H1 (cell line): Measurements from ENCODE around the gene TNFRSF14.

Experiments
- BACH1 ChIP-seq: IDR thresholded peaks from 2 replicates; pipeline ENCODE4 v1.6.1; 2012; ENCODE audit warnings: low read length, improper control_type of control experiment
- CHD1 ChIP-seq: IDR thresholded peaks from 2 replicates; pipeline ENCODE4 v1.6.1; 2012; ENCODE audit warnings: low read depth, low read length, improper control_type of control experiment
- CTBP2 ChIP-seq: IDR thresholded peaks from 2 replicates; pipeline ENCODE4 v1.7.0; 2011; ENCODE audit warnings: borderline replicate concordance, mild to moderate bottlenecking, moderate library complexity, mixed read lengths, low read length; ENCODE audit not compliant: insufficient read depth, insufficient read length
- CTCF ChIP-seq, 3 experiments: IDR thresholded peaks; 1 replicate in 2 of 3; 2 replicates in 1 of 3; pipeline versions ENCODE4 v1.5.1 to v1.6.1; 2011; ENCODE audit warnings: low read length in 3 of 3, mild to moderate bottlenecking in 3 of 3, inconsistent platforms in 2 of 3, low read depth in 1 of 3, moderate library complexity in 1 of 3; ENCODE audit not compliant: insufficient read depth in 1 of 3; ENCODE audit errors: control extremely low read depth in 1 of 3
- EP300 ChIP-seq, 2 experiments: IDR thresholded peaks; 1 replicate in 1 of 2; 2 replicates in 1 of 2; pipeline ENCODE4 v1.6.1; 2011 to 2012; ENCODE audit warnings: low read depth in 2 of 2, low read length in 2 of 2, mild to moderate bottlenecking in 2 of 2, borderline replicate concordance in 1 of 2, inconsistent platforms in 1 of 2, moderate library complexity in 1 of 2
- GABPA ChIP-seq: IDR thresholded peaks from 2 replicates; pipeline ENCODE4 v1.6.1; 2011; ENCODE audit warnings: mild to moderate bottlenecking, low read length, moderate library complexity, borderline replicate concordance; ENCODE audit not compliant: insufficient read depth
- HDAC6 ChIP-seq: IDR thresholded peaks from one replicate; pipeline ENCODE4 v1.7.1; 2012; ENCODE audit warnings: low read depth, mild to moderate bottlenecking, inconsistent platforms, low read length, moderate library complexity
- NRF1 ChIP-seq: IDR thresholded peaks from 2 replicates; pipeline ENCODE4 v1.6.1; 2011; ENCODE audit warnings: mild to moderate bottlenecking, low read depth, low read length, improper control_type of control experiment
- POLR2A ChIP-seq, 2 experiments: IDR thresholded peaks; 1 replicate in 1 of 2; 2 replicates in 1 of 2; pipeline ENCODE4 v1.6.1; 2011; ENCODE audit warnings: low read depth in 2 of 2, low read length in 2 of 2, mild to moderate bottlenecking in 2 of 2; ENCODE audit errors: control extremely low read depth in 1 of 2
- RAD21 ChIP-seq, 2 experiments: IDR thresholded peaks in 1 of 2; conservative IDR thresholded peaks in 1 of 2; 2 replicates each; pipeline ENCODE4 v1.6.1; 2011; ENCODE audit warnings: low read depth in 2 of 2, low read length in 2 of 2, improper control_type of control experiment in 1 of 2, inconsistent platforms in 1 of 2, mild to moderate bottlenecking in 1 of 2, moderate library complexity in 1 of 2
- SIN3A ChIP-seq, 2 experiments: IDR thresholded peaks in 1 of 2; conservative IDR thresholded peaks in 1 of 2; 2 replicates each; pipeline ENCODE4 v1.6.1; 2011 to 2012; ENCODE audit warnings: low read length in 2 of 2, improper control_type of control experiment in 1 of 2, low read depth in 1 of 2, mild to moderate bottlenecking in 1 of 2
- SP1 ChIP-seq: IDR thresholded peaks from 2 replicates; pipeline ENCODE4 v1.6.1; 2011; ENCODE audit warnings: low read depth, low read length
- TAF7 ChIP-seq: optimal IDR thresholded peaks from 2 replicates; pipeline ENCODE3; 2011; ENCODE audit warnings: low read depth, mild to moderate bottlenecking, inconsistent platforms, low read length, moderate library complexity, borderline replicate concordance
- ZNF274 ChIP-seq: IDR thresholded peaks from 2 replicates; pipeline ENCODE4 v1.7.0; 2012; ENCODE audit warnings: low read length, borderline replicate concordance; ENCODE audit errors: extremely low read depth

GRCh38 chr1:2606396-2606880, 50.3 kb downstream of the TNFRSF14 start:
- no peak for TF ChIP-seq CTCF (IDR thresholded peaks at IDR 0.05; ENCODE audit: control extremely low read depth in 1 of 3, insufficient read depth in 1 of 3, low read depth in 1 of 3, low read length in 3 of 3)
- no peak for TF ChIP-seq CTBP2
- no peak for TF ChIP-seq TAF7
- TF ChIP-seq SIN3A (conservative IDR thresholded peaks at IDR 0.05 in 1 of 2, IDR thresholded peaks at IDR 0.05 in 1 of 2; ENCODE audit: low read depth in 1 of 2, low read length in 2 of 2): no peak
- TF ChIP-seq POLR2A (IDR thresholded peaks at IDR 0.05; ENCODE audit: control extremely low read depth in 1 of 2, low read depth in 2 of 2, low read length in 2 of 2): no peak
- TF ChIP-seq EP300 (IDR thresholded peaks at IDR 0.05; ENCODE audit: borderline replicate concordance in 1 of 2, low read depth in 2 of 2, low read length in 2 of 2): no peak
- no peak for TF ChIP-seq ZNF274
- TF ChIP-seq GABPA: no peak
- no peak for TF ChIP-seq NRF1
- TF ChIP-seq RAD21 (IDR thresholded peaks at IDR 0.05 in 1 of 2, conservative IDR thresholded peaks at IDR 0.05 in 1 of 2; ENCODE audit: low read depth in 2 of 2, low read length in 2 of 2): no peak
- no peak for TF ChIP-seq CHD1
- no peak for TF ChIP-seq BACH1
- no peak for TF ChIP-seq SP1
- no peak for TF ChIP-seq HDAC6
